Measurements from ENCODE around the gene UVRAG.
A peak's percentile ranks its signal among the peaks of the same experiment; 100 is the strongest.

Gene UVRAG

DNA sequence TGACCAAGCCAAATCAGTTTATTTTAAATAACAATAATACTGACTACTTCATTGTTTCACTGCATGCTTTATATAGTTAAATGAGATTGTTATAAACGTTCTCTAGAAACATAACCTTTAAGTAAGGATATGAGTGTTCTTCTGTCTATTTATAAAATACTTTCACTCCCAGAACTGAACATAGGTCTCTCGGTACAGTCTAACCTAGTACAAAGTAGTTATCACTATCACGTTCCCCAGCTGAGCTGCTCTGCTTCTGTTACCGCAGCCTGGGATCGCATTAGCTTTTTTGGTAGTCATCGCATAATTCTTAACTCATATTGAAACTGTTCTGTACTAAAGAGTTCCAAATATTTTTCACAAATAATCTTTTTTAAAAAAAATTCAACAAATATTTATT is 247.7 kb downstream of the UVRAG start:
- no peak overlapping the region for H3K4me3 ChIP-seq (ENCODE audit: control insufficient read depth, low read depth, low read length)
- no peak for TF ChIP-seq CTCF (IDR thresholded peaks at IDR 0.05; ENCODE audit: control insufficient read depth, insufficient read depth, low read depth, low read length, missing control alignments)
- DNase-seq (ENCODE audit: low read depth) = no peak

DNA sequence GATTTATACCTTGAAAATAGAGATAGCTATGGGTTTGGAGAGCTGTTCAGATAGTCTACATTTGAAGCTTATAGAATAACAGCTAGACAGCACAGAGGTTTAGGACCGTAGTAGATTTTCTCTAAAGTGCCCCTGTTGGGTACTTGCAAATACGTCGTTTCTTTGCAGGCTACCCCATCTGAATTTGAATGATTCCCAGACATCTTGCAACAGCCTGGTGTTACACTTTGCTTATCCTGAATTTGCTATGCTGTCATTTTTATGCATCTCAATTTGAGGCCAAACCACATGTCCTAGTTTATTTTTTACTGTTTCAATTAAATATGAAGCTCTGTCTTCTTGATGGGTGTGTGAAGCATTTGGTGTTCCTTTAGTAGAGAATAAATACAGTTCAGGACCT is 249.2 kb downstream of the UVRAG start:
- DNase-seq (ENCODE audit: low read depth) = no peak
- no peak for TF ChIP-seq CTCF (IDR thresholded peaks at IDR 0.05; ENCODE audit: control insufficient read depth, insufficient read depth, low read depth, low read length, missing control alignments)
- H3K4me3 ChIP-seq (ENCODE audit: control insufficient read depth, low read depth, low read length) = no peak overlapping the region

DNA sequence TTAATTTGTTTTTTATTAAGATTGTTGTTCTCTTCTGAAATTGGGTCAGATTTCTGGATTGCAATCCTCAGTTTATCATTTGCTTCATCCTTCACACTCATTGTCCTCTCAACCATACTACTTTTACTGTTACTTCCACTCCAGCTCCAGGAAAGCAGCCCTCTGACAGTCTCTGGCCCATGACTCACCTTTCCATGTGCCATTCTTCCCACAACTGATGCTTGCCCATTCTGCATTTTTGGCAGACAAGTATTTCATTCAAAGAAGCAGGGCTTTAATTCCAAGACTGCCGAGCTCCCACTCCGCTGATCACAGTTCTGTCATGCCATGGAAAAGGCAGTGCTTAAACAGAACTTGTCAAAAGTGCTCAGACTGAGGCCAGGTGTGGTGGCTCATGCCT is 252.1 kb downstream of the UVRAG start:
- no peak for DNase-seq (ENCODE audit: low read depth)
- H3K4me3 ChIP-seq (ENCODE audit: control insufficient read depth, low read depth, low read length) = no peak overlapping the region
- no peak for TF ChIP-seq CTCF (IDR thresholded peaks at IDR 0.05; ENCODE audit: control insufficient read depth, insufficient read depth, low read depth, low read length, missing control alignments)

- no peak overlapping the region for H3K4me3 ChIP-seq (ENCODE audit: control insufficient read depth, low read depth, low read length)
- TF ChIP-seq CTCF (IDR thresholded peaks at IDR 0.05; ENCODE audit: control insufficient read depth, insufficient read depth, low read depth, low read length, missing control alignments) = no peak
- no peak for DNase-seq (ENCODE audit: low read depth)
These were observed 254.0 kb downstream of the UVRAG start for GRCh38 chr11:76069001-76069400.

- H3K4me3 ChIP-seq (ENCODE audit: control insufficient read depth, low read depth, low read length) = no peak overlapping the region
- no peak for DNase-seq (ENCODE audit: low read depth)
- TF ChIP-seq CTCF (IDR thresholded peaks at IDR 0.05; ENCODE audit: control insufficient read depth, insufficient read depth, low read depth, low read length, missing control alignments) = no peak
These were observed 256.1 kb downstream of the UVRAG start for GRCh38 chr11:76071090-76071489.

DNA sequence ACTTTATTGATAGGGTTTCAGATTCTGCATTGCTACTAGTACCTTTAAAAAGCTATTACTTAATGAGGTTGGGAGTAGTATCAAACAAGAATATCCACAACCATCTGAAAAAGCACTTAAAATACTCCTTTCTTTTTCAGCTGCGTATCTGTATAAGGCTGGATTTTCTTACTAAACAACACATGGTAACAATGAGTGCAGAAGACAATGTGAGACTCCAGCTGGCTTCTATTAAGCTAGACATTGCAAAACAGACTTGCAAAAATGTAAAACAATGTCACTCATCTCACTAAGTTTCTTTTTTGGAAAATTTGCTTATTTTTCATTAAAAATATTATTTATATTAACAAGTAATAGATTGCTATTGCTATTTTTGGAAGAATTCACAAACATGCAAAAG is 258.7 kb downstream of the UVRAG start:
- no peak overlapping the region for H3K4me3 ChIP-seq (ENCODE audit: control insufficient read depth, low read depth, low read length)
- no peak for TF ChIP-seq CTCF (IDR thresholded peaks at IDR 0.05; ENCODE audit: control insufficient read depth, insufficient read depth, low read depth, low read length, missing control alignments)
- DNase-seq (ENCODE audit: low read depth) = peak; percentile 69

All from AG09309 (cell line).